HL-60 (cell line): ENCODE measurements around the gene ATF3.

Experiments used
- DNase-seq, 2 experiments: peaks; one replicate each; pipeline ENCODE4 v3.0.0-alpha.2; 2010 to 2020; ENCODE audit warnings: low read depth in 1 of 2, low spot score in 1 of 2
- H3K27ac ChIP-seq: fragments of 250-450 bp; sonication (Bioruptor Pico); replicated peaks from 2 replicates; pipeline ENCODE4 v1.5.1; 2020; ENCODE audit warnings: mild to moderate bottlenecking, moderate library complexity
- H3K27me3 ChIP-seq: fragments of 250-450 bp; sonication (Bioruptor Pico); 2 replicates; pipeline ENCODE4 v1.5.1; 2021; ENCODE audit warnings: mild to moderate bottlenecking, moderate library complexity; ENCODE audit not compliant: insufficient read depth, poor library complexity, severe bottlenecking
- H3K4me3 ChIP-seq: replicated peaks from 2 replicates; pipeline ENCODE4 v1.5.1; 2011; ENCODE audit warnings: mild to moderate bottlenecking, control low read depth, low read length; ENCODE audit not compliant: insufficient read depth
- GABPA ChIP-seq: IDR thresholded peaks from 2 replicates; pipeline ENCODE4 v1.6.1; 2012; ENCODE audit warnings: low read depth
- POLR2AphosphoS5 ChIP-seq: IDR thresholded peaks from 2 replicates; pipeline ENCODE4 v1.6.1; 2012; ENCODE audit warnings: low read depth
- SPI1 ChIP-seq: IDR thresholded peaks from 2 replicates; pipeline ENCODE4 v1.6.1; 2012; ENCODE audit warnings: low read depth, mild to moderate bottlenecking, borderline replicate concordance
- TF ChIP-seq, protein P1 (sequence below): IDR thresholded peaks from 2 replicates; pipeline ENCODE4 v1.6.1; 2012; ENCODE audit warnings: low read depth; ENCODE audit not compliant: insufficient replicate concordance
- TF ChIP-seq, protein P2 (sequence below): IDR thresholded peaks from one replicate; pipeline ENCODE4 v1.5.1; 2011; ENCODE audit warnings: low read length, control low read depth, inconsistent platforms; ENCODE audit not compliant: insufficient read depth

Gene ATF3

DNA sequence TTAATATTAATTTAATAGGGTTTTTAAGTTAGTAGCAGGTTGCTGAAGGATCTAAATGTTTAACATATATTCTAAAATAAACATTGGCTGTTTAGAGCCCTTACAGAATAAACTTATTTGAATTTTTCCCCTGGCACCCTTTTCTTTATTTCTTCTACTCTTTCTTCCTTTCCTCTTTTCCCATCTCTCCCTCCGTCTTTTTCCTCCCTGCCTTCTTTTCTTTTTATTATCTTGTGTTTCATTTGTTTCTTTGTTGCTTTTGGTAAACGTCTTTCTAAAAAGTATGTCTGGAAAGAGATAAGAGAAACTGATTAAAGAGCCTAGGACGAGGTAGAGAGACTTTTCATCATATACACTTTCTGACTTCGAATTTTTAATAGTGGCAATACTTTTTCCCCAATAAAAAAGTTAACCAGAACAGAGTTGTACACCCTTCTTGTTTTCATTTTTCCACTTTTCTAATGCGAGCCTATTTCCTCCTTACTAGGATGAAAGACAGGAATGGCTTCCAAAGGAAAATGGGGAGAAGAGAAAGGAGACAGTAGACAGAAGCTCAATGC, 39.5 kb upstream of the ATF3 start:
- H3K27ac ChIP-seq = no peak overlapping the region

DNA sequence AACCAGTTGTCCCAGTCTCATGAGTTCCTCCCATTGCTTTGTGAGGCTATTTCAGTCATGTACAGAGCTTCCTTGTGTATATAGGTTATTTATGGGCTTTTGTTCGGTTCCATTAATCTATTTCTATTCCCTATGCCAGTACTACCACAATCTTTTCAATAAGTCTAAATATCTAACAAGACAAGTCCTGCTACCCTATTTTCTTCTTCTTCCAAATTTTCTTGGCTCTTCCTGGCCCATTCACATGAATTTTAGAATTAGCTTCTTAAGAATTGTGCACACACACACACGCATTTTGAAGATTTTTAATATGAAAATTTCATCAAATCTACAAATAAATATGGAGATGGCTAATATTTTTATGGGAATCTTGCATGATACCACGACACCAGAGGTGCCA, 33.8 kb upstream of the ATF3 start:
- TF ChIP-seq GABPA = no peak
- TF ChIP-seq SPI1 = no peak
- TF ChIP-seq, protein P1, sequence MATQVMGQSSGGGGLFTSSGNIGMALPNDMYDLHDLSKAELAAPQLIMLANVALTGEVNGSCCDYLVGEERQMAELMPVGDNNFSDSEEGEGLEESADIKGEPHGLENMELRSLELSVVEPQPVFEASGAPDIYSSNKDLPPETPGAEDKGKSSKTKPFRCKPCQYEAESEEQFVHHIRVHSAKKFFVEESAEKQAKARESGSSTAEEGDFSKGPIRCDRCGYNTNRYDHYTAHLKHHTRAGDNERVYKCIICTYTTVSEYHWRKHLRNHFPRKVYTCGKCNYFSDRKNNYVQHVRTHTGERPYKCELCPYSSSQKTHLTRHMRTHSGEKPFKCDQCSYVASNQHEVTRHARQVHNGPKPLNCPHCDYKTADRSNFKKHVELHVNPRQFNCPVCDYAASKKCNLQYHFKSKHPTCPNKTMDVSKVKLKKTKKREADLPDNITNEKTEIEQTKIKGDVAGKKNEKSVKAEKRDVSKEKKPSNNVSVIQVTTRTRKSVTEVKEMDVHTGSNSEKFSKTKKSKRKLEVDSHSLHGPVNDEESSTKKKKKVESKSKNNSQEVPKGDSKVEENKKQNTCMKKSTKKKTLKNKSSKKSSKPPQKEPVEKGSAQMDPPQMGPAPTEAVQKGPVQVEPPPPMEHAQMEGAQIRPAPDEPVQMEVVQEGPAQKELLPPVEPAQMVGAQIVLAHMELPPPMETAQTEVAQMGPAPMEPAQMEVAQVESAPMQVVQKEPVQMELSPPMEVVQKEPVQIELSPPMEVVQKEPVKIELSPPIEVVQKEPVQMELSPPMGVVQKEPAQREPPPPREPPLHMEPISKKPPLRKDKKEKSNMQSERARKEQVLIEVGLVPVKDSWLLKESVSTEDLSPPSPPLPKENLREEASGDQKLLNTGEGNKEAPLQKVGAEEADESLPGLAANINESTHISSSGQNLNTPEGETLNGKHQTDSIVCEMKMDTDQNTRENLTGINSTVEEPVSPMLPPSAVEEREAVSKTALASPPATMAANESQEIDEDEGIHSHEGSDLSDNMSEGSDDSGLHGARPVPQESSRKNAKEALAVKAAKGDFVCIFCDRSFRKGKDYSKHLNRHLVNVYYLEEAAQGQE = no peak
- TF ChIP-seq POLR2AphosphoS5 = no peak
- TF ChIP-seq, protein P2, sequence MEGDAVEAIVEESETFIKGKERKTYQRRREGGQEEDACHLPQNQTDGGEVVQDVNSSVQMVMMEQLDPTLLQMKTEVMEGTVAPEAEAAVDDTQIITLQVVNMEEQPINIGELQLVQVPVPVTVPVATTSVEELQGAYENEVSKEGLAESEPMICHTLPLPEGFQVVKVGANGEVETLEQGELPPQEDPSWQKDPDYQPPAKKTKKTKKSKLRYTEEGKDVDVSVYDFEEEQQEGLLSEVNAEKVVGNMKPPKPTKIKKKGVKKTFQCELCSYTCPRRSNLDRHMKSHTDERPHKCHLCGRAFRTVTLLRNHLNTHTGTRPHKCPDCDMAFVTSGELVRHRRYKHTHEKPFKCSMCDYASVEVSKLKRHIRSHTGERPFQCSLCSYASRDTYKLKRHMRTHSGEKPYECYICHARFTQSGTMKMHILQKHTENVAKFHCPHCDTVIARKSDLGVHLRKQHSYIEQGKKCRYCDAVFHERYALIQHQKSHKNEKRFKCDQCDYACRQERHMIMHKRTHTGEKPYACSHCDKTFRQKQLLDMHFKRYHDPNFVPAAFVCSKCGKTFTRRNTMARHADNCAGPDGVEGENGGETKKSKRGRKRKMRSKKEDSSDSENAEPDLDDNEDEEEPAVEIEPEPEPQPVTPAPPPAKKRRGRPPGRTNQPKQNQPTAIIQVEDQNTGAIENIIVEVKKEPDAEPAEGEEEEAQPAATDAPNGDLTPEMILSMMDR = no peak

More for the DNA sequence above, 39.5 kb upstream of the ATF3 start:
- H3K27me3 ChIP-seq = no peaks in the 10 kb centered on the region
- no peak for DNase-seq
- TF ChIP-seq POLR2AphosphoS5 (no peak), GABPA (no peak), SPI1 (no peak)
- TF ChIP-seq, protein P2 = no peak
- TF ChIP-seq, protein P1 = no peak
- no peak overlapping the region for H3K4me3 ChIP-seq

DNA sequence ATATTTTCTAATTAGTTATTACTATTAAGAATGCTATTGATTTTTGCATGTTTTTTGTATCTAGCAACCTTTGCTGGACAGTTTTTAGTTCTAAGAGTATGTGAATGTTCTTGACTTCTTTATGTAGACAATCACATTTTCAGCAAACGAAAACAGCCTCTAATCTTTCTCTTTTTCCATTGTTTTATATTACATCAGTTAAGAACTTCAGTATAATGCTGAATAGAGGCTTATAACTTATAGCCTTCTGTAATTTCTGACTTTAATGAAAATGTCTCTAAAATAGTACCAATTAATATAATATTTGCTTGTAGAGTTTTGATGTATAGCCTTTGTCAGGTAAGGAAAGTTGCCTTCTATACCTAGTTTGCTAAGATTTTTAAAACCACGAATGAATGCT, 33.2 kb upstream of the ATF3 start:
- no peaks in the 10 kb centered on the region for H3K27me3 ChIP-seq
- TF ChIP-seq SPI1 = no peak
- no peak for TF ChIP-seq POLR2AphosphoS5
- TF ChIP-seq, protein P1 = no peak
- no peak for TF ChIP-seq GABPA
- TF ChIP-seq, protein P2 = no peak
- no peak overlapping the region for H3K4me3 ChIP-seq
- H3K27ac ChIP-seq = no peak overlapping the region
- DNase-seq = no peak

More for the DNA sequence above, 33.8 kb upstream of the ATF3 start:
- Histone ChIP-seq H3K4me3 (no peak overlapping the region), H3K27me3 (no peaks in the 10 kb centered on the region), H3K27ac (no peak overlapping the region)
- no peak for DNase-seq
